ENCODE measurements around the gene DNM2. TPM values are rescaled to one million over a fixed set of nuclear protein-coding genes. Genes with fewer than 3 reads are reported as not detected.
"Not testable (repeated sequence)": the region's sequence is repeated elsewhere in the genome, so short reads cannot be mapped to it uniquely, and the experiment has no call there.

Gene DNM2
- total and polyA plus RNA-seq, 7 donors: 70.6 to 149 (median 122) TPM

GRCh38 chr19:10863107-10863717 lies 145.3 kb downstream of the DNM2 start:
- TF ChIP-seq CTCF (IDR thresholded peaks at IDR 0.05): no peak
- ATAC-seq (no peak), DNase-seq (peak in 1 of 2 donors; percentile 33)
- 50 to 68% (median 59%) methylated on average over 18 of the region's 18 CpGs for WGBS, 3 donors
- H3K27me3 ChIP-seq (ENCODE audit: insufficient read depth in 3 of 3, low read length in 2 of 3): no peaks in the 10 kb centered on the region
- no peaks in the 10 kb centered on the region for H3K36me3 ChIP-seq (ENCODE audit: insufficient read depth in 1 of 2, low read depth in 1 of 2)
- intact Hi-C loops (cut with DNase I): loop anchor here in 1 of 2 donors (5.0 kb wide), 2 partner anchors 91 to 141 kb away; no protein-coding TSS in a partner anchor
- H3K4me1 ChIP-seq: no peaks in the 10 kb centered on the region
- no peak overlapping the region for H3K27ac ChIP-seq
- no peak overlapping the region for H3K4me3 ChIP-seq
- no peaks in the 10 kb centered on the region for H3K9me3 ChIP-seq

- Histone ChIP-seq H3K27me3 (ENCODE audit: insufficient read depth in 3 of 3, low read length in 2 of 3) (no peaks in the 10 kb centered on the region), H3K27ac (no peak overlapping the region), H3K4me3 (peak overlapping the region; percentile 16), H3K9me3 (no peaks in the 10 kb centered on the region), H3K36me3 (ENCODE audit: insufficient read depth in 1 of 2, low read depth in 1 of 2) (no peaks in the 10 kb centered on the region), H3K4me1 (no peaks in the 10 kb centered on the region)
- peak; percentile 86 to 92 for DNase-seq
- intact Hi-C loops (cut with DNase I): loop anchor here (2.0 to 5.0 kb wide), 3 partner anchors 92 to 148 kb away; no protein-coding TSS in a partner anchor
- ATAC-seq: peak; percentile 76 to 88 (median 80)
- 13 to 18% (median 14%) methylated on average over 6 of the region's 6 CpGs for WGBS, 3 donors
- peak; percentile 84 for TF ChIP-seq CTCF (IDR thresholded peaks at IDR 0.05)
Measured at GRCh38 chr19:10864538-10864899, 146.6 kb downstream of the DNM2 start.

GRCh38 chr19:10866495-10866894 lies 148.6 kb downstream of the DNM2 start:
- no peak overlapping the region for H3K4me3 ChIP-seq
- no peaks in the 10 kb centered on the region for H3K4me1 ChIP-seq
- ATAC-seq: no peak
- no peak overlapping the region for H3K27ac ChIP-seq
- no peaks in the 10 kb centered on the region for H3K9me3 ChIP-seq
- WGBS, 3 donors: 43 to 66% (median 46%) methylated on average over 10 of the region's 10 CpGs
- TF ChIP-seq CTCF (IDR thresholded peaks at IDR 0.05): no peak
- no peaks in the 10 kb centered on the region for H3K27me3 ChIP-seq (ENCODE audit: insufficient read depth in 3 of 3, low read length in 2 of 3)
- H3K36me3 ChIP-seq (ENCODE audit: insufficient read depth in 1 of 2, low read depth in 1 of 2): no peaks in the 10 kb centered on the region
- intact Hi-C loops (cut with DNase I): loop anchor here in 1 of 2 donors (5.0 kb wide), 1 partner anchor 99 kb away; no protein-coding TSS in a partner anchor
- DNase-seq: no peak

DNA sequence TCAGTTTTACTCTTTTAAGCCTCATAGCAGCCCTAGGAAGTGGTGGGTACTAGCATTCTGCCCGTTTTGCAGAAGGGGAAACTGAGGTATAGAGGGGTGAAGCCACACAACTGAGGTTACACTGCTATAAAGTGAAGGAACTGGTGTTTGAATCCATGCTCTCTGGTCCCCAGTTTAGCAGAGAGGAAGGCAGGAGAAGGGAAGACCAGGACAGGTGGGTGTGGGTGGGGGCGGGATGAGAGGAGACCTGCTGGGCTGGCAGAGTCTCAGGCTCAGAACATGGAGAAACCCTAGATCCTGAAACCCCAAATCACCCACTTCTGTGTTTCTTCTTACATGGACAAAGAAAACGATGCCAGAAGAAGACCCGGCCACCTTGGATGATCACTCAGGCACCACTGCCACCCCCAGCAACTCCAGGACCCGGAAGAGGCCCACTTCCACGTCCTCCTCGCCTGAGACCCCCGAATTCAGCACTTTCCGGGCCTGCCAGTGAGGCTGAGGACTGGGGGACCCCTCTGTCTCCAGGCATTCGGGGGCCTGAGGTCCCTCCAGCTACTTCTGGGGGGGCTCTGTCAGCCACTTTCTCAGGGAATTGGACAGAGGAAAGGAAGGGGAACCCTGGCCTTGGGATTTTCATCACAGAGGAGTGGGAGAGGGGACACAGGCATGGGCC lies 151.1 kb downstream of the DNM2 start:
- no peaks in the 10 kb centered on the region for H3K9me3 ChIP-seq
- H3K4me3 ChIP-seq: no peak overlapping the region
- DNase-seq (no peak), ATAC-seq (no peak)
- no peaks in the 10 kb centered on the region for H3K27me3 ChIP-seq (ENCODE audit: insufficient read depth in 3 of 3, low read length in 2 of 3)
- no peak for TF ChIP-seq CTCF (IDR thresholded peaks at IDR 0.05)
- H3K27ac ChIP-seq: no peak overlapping the region
- intact Hi-C loops (cut with DNase I): loop anchor here in 1 of 2 donors (5.0 kb wide), 1 partner anchor 102 kb away; no protein-coding TSS in a partner anchor
- peaks cover 11% of the 10 kb centered on the region for H3K4me1 ChIP-seq
- 87 to 89% (median 89%) methylated on average over 9 to 10 of the region's 10 CpGs for WGBS, 3 donors
- no peaks in the 10 kb centered on the region for H3K36me3 ChIP-seq (ENCODE audit: insufficient read depth in 1 of 2, low read depth in 1 of 2)

DNA sequence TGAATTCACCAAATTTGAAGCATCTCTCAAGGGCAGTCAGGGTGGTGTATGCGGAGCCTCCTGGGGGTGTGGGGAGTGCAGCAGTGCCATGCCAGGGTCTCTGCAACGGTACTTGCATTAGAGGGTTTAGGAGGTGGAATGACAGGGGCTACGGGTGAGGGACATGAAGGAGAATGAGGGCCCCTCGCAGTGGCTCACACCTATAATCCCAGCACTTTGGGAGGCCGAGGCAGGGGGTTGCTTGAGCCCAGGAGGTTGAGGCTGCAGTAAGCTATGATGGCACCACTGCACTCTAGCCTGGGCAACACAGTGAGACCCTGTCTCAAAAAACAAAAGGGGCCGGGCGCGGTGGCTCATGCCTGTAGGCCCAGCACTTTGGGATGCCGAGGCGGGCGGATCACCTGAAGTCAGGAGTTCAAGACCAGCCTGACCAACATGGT lies 152.0 kb downstream of the DNM2 start:
- H3K9me3 ChIP-seq; ATAC-seq; H3K36me3 ChIP-seq (ENCODE audit: insufficient read depth in 1 of 2, low read depth in 1 of 2); H3K27me3 ChIP-seq (ENCODE audit: insufficient read depth in 3 of 3, low read length in 2 of 3): not testable (repeated sequence)
- H3K4me3 ChIP-seq: peak overlapping the region; percentile 61
- 91 to 96% (median 93%) methylated on average over 11 of the region's 11 CpGs for WGBS, 3 donors
- peaks cover 11% of the 10 kb centered on the region for H3K4me1 ChIP-seq
- peak overlapping the region; percentile 72 for H3K27ac ChIP-seq
- DNase-seq: peak; percentile 35 to 70
- intact Hi-C loops (cut with DNase I): loop anchor here in 1 of 2 donors (5.0 kb wide), 1 partner anchor 103 kb away; no protein-coding TSS in a partner anchor
